ENCODE measurements around the gene ANKDD1B.

DNA sequence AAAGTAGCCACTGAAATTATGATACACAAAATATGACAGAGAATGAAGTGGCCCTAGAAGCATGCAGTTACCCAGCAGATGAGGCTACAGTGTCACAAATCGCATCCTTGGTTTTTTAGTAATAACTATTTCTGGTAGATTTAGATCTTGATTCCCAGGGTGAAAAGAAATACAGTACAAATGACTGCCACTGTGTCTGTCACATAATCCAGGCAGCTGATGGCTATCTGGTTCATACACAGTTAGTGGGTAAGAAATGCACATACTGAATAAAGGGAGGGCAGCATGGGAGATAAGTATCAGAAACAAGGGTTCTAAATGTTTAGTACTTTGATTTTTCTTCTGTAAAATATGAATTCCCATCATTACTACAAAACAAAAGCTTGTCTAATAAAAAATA, 64.5 kb downstream of the ANKDD1B start:
- no peak for TF ChIP-seq CTCF (IDR thresholded peaks at IDR 0.05)
- no peak for TF ChIP-seq POLR2A (IDR thresholded peaks at IDR 0.05)
